Measurements from ENCODE around the gene ABHD15.
"Not testable (repeated sequence)": the region's sequence is repeated elsewhere in the genome, so short reads cannot be mapped to it uniquely, and the experiment has no call there.

The ABHD15 gene

DNA sequence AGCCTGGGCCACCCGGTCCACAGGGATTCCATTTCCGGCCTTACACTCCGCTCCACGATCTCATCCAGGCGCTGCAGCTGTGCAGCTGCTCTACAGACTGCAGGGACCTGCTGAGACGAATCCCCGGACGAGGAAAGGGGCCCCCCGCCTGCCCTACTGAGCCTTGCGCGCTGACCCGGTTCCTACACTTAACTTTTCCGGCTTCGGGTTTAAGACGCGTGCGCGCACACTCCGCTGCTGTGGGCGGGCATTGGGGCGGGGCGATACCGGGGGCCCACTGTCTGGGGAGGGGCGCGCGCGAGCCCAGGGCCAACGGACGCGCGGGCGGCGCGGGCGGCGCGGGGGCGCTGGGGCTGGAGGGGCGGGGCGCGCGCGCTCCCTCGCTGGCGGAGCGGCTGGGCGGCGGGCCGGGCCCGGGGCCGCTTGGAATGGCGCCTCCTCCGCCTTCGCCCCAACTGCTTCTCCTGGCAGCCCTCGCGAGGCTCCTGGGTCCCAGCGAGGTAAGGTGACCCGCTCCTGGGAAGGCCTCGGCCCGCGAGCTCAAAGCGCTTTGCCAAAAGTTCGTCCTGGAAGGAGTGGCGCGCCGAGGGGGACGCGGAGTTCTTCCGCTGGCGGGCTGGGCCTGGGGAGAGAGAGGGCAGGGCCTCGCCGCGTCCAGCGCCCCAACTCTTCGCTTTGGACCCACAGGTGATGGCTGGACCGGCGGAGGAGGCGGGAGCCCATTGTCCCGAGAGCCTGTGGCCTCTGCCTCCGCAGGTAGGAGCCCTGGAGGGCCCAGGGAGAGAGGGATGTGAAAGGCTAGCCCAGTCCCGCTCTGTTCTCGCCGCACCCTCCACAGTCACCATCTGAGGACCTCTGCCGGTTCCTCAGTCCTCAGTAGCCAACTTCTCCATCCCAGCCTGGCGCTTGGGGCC lies 1.8 kb upstream of the ABHD15 start, which contains the start of gene TP53I13:
TSS of gene TP53I13 (plus strand) at position 371 of the 914 bp plus-strand sequence. CDS start at position 429, 58 bp downstream.
- DNase-seq: peak; percentile 26 to 84

DNA sequence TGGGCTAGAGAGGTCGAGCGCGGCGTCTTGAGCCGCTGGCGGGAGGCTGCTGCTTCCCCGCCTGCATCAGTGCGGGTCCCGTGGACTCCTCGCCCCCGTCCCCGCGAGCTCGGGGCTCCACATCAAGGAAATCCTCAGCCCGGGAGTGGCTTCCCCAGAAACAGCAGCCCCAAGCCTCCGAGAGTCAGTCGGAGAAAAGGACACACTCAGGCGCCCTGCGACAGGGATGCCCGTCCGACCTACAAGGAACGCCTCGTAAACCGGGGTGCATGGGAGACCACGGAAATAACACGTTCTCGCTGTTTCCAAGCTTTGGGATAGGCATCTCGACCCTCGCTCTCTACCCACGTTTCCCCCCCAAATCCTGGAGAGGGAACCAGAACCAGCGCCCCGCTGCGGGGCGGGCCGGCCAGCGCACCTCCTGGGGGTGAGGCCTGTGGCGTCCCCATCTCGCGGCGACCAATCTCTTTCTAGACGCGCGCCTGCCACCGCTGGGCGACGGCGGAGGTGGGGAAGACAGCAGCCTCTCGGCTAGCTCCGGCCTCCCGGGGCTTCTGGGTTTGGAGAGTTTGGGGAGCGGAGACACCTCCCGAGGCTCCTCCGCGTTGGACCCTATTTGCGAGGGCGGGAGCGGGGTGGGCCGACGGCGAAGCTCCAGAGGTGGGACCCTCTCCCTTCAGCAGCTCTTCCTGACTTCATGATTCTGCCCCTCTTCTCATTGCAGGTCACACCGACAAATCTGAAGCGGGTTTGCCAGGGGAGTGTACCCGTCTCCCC lies 905 bp upstream of the ABHD15 start:
- no peak for DNase-seq

DNA sequence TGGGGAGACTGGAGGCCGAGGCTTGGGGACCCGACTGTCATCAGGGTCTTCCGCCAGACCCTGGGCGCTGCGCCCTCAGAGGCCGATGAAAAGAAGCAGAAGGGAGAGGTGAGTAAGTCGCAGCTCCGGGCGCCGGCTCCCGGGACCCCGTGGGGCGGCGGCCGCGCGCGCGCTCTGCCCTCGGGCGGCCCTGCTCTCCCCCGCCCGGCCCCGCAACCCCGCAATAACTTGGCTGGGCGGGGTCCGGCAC lies 392 bp upstream of the ABHD15 start:
- no peak for DNase-seq

DNA sequence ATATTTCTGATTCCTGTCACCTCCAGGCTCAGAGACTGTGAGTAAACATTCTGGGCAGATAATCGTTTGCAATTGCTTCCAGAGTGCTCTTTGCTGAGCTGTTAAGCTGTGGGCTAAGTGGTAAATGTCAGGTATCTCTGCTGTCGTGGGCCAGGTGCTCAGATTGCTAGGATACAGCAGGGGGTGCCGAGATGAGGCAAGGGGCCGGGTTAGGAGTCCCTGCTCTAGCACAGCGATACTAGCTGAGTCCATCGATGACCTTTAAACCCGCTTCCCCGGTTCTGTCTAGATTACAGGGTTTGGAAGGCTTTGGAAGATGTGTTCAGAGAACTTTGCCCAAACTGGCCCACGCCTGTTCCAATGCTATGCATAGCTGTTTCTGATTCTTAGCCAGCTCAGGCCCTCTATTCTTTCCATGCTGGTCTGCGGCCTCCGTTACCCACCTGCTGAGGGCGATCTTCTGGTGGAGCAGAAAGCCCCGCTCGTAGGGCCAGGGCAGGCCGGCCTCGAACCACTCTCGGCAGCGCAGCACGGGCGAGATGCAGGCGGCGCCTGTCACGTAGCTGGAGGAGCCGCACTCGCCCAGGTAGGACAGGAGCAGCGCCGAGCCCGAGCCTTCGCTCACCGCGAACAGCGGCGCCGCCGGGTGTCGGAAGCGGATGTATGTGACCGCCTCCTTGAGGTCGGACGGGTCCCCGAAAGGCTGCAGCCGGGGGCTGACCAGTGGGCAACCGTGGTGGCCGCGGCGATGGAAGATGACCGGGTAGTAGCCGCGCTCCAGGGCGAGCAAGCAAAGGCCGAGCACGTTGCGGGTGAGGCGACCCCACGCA lies 979 bp downstream of the ABHD15 start:
- DNase-seq: no peak

DNA sequence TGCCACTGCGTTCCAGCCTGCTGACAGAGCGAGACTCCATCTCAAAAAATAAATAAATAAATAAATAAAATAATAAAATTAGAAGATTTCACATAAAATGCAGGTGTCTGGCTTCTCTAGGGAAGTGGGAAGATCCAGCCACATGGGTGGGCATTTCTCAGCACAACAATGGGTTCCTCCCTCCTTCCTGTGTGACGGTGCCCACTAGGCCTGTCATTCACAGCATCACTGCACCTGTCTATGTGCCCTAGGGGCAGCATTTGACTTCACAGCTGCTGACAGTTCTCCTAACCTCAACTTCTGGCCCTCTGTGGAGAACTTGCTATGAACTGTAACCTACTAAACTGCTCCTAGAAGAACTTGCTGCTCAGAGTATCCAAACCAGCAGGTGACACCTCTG lies 3.0 kb downstream of the ABHD15 start:
- no peak for DNase-seq

DNA sequence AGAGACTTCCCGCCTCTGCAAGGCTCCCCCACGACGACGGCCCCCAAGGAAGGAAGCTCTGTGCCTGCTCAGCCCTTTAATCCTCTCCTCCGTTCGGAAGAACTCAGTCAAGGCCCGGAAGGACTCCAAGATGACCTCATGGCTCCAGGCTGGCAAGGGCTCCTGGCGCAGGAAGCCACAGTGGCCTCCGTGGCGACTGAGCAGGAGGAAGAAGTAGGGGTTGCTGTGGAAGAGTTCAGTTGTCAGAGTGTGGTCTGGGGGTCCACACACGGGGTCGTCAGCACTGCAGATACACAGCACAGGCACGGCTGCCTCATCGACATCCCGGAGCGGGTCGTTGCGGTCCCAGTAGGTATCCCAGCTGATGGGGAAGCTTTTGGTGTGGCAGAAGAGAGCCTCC lies 4.2 kb downstream of the ABHD15 start:
- no peak for DNase-seq

DNA sequence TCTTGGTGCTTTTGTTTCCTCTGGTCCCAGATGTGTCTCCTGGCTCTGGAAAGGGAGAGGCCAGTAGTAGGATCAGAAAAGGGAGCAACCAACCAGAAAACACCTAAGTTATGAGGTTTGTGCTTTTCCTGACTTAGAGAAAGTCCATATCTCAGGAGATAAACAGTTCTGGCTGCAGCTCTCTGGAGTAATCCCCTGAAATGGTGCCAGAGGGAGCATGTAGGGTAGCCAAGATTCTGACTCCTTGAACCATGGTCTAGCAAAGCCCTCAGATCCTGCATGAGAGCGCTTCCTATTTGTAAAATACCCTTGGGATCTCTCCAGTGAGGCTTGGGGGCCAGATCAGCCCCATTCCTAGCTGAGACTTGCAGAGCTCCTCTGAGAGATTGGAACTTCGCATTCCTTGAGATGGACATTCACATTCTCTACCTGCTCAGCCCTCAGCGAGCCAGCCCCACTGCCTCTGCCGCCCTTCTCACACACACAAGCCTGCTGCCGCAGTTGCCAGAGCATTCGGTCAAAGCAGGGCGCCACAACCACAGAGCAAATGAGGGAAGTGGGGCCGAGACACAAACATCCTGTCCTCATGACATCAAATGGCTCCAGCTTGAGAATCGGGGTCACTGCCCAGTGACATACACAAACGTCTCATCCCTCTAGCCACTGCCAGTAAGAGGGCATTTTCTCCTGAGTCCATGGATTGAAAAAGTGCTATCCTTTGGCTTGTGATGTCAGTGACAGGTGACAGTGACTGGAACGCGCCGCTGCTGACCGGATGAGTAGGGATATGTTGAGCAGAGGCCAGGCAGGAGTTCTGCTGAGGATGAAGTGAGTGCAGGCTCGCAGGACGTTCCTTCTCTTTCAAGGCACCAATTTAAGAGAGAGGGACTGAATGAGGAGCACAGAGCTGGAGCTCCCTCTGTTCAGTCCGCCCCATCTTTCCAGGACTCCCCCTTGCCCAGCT lies 5.0 kb downstream of the ABHD15 start:
- DNase-seq: no peak

DNA sequence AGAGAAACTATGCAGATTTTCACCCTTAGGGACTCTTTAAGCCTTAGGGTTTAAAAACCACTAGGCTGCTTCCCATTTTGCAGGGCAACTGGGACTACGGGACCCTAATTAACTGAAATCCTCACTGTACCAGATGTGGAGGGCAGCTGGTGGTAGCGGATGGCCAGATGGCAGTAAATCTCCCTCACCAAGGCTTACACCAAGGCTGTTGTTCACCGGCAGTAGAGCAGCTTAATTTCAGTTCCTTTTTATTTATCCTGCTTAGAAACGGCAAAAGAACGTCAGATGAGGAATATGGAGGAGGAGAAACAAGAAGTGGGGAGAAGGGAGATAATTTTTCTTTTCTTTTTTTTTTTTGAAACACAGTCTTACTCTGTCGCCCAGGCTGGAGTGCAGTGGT lies 6.5 kb downstream of the ABHD15 start:
- no peak for DNase-seq

DNA sequence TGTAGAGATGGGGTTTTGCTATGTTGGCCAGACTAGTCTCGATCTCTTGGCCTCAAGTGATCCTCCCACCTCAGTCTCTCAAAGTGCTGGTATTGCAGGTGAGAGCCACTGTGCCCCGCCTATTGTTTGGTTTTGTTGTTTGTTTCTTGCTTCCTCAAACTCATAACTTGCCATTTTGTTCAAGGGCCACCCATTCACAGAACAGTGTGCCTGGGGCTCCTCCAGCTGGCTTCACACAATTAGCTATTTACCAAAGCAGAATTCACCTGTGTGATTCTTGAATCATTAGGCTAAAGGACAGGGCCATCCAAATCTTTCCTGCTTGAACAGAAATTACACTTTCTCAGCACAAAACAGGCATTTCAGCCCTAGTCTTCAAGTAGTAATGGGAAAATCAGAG lies 7.2 kb downstream of the ABHD15 start:
- DNase-seq: no peak

DNA sequence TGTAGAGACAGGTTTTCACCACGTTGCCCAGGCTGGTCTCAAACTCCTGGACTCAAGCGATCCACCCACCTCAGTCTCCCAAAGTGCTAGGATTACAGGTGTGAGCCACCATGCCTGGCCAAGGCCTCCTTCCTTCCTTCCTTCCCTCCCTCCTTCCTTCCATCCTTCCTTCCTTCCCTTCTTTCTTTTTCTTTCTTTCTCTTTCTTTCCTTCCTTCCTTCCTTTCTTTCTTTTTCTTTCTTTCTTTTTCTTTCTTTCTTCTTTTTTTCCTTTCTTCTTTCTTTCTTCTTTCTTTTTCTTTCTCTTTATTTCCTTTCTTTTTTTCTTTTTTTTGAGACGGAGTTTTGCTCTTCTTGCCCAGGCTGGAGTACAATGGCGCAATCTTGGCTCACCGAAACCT lies 8.7 kb downstream of the ABHD15 start:
- not testable (repeated sequence) for DNase-seq

DNA sequence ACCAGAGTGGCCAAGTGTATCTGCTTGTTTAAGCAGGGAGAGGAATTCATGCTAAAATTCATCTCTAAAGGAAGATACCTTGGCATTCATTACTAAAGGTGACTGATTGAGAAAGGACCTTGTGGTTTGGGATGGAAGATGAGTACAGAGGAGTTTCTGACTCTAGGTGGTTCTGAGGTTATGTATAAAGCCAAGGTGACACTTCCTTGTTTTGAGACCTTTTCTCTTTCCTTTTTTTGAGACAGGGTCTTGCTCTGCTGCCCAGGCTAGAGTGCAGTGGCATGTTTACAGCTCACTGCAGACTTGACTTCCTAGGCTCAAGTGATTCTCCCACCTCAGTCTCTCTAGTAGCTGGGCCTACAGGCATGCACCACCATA lies 9.1 kb downstream of the ABHD15 start:
- no peak for DNase-seq

DNA sequence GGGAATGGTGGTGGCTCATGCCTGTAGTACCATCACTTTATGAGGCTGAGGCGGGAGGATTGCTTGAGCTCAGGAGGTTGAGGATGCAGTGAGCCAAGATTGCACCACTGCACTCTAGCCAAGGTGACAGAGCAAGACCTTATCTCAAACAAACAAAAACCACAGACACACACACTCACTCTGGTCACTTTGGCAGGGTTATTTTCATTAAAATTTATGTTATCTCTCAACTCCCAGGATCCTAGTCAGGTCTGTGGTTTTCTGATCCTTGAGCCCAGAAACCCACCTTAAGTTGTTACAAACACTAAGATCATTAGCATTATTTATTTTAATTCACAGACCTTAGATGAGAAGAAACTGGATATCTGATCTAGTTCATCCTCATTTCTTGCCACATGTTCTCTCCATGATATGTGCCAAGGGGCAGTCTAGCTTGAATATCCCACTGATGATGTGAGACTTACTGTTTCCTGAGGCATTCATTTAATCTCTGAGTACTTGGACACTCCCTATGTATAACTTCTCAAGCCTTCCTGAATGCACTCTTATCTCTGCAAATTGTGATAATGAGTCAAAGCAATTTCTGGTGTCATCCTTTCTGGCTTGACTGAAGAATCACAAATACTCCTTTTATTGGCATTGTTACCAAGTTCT lies 9.6 kb downstream of the ABHD15 start:
- no peak for DNase-seq

DNA sequence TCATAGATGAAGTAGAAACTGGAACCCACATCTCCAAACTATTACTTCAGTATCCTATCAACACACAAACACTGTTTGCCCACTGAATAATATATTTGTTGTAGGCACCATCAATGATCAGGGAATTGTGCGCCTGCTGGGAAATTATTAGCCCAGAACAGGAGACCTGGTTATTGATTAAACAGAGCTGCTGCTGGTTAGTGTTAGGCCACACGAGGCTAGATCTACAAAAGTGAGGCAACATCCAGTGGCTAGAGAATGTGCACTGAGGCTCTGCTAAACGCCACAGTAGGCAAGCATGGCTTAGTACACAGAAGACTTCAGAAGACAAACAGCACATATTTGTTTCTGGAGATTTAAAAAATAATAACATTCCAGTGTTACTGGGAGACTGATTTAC lies 11.0 kb downstream of the ABHD15 start:
- DNase-seq: no peak

DNA sequence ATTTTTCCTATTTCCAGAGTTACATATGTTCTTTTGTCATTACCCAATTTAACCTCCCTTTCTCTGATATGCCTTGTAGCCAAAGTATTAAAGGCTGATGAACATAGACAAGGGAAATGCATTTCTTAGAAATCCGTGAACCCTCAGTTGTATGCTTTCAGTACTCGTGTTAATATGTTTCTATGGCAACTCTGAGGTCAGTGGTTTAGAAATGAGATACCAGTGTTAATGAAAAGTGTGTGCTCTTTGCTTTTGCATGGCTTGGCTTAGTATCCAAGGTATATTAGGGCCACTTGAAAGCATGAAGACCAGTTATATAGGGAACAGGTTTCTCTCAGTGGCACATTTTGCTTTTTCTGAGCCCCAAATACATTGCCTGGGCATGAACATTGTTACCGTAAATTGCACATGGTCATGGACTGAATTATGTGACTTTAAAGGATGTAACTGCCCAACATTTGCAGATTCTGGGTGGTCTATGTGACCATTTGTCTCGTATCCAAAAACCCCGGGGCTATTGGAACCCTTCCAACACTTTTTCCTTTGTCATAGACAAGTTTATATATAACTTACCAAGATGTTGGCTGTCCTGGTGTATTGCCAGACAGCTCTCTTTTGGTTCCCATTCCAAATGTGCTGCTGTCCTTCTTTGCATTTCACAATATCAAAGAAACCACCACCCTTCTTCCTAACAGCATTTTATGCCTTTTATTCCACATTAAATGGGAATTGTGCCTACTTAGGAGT lies 17.5 kb downstream of the ABHD15 start:
- DNase-seq: no peak

DNA sequence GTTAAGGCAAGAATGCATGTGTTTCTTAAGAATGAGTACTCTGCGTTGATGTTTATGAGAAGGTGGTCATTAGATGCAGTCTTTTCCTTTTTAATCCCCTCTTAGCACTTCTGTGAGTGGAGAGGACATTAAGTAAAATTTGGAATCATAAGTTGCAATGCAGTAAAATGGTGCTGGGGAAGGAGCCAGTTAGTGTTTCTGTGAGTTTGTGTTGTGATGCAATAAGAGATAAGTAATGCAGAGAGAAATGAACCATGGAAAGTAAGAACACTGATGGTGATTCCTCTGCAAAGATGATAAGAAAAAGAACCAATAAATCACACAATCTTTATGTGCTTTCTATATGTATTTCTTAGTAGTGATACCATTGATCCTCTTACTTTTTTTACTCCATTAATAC lies 20.0 kb downstream of the ABHD15 start:
- no peak for DNase-seq

DNA sequence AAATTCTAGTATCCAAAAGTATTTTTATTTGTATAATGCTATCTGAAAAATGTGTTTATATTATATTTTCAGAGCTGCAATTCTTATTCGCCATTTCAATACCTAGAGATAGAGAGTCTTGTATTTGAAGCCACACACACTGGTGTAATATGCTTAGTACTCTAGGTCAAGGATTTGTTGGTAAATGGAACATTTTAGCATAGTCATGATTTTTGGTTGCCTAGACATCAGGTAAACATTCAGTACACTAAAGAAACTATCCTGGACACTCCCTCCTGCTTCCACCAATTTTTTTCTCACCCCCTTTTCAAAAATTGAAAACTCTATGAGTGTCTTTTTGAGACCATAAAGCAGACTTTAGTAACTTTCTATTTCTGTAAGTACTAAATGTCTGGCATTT lies 20.8 kb downstream of the ABHD15 start:
- no peak for DNase-seq

DNA sequence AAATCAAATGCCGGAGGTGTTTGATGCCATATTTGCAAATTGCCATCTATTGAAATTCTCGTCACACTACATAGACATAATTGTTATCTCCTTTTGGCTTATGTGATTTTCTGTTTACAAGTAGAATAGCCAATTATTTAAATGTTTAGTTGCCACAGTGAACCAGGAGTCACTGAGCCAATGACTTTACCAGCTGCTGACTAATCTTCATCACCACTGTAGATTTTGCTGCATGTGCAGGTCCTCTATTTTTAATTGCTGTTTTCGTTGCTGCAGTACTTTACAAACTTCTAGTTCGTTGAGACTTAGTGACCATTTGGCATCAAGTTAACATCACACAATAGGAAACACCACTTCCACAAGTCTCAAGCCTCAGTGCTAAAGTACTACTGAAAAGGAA lies 22.8 kb downstream of the ABHD15 start:
- no peak for DNase-seq

DNA sequence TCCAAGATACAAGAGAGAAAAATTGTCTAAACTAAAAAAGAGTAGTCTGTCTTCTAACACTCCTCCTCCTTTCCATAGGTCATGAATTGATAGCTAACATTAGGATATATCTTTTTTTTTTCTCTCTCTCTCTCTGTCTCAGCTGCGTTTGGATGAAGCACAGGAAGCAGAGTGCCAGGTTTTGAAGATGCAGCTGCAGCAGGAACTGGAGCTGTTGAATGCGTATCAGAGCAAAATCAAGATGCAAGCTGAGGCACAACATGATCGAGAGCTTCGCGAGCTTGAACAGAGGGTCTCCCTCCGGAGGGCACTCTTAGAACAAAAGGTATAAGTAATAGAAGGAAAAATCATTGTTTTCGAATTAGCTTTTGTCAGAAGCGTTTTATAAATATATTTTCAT lies 32.9 kb downstream of the ABHD15 start:
- no peak for DNase-seq

DNA sequence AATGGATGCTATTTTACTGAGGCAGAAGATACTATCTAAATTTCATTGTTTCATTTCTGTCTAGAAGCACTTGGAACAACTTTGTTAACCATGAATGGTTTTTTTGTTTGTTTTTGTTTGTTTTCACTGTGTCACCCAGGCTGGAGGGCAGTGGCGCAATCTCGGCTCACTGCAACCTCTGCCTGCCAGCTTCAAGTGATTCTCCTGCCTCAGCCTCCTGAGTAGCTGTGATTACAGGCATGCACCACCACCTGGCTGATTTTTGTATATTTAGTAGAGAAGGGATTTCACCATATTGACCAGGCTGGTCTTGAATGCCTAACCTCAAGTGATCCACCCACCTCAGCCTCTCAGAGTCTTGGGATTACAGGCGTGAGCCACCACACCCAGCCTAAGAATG lies 40.5 kb downstream of the ABHD15 start:
- DNase-seq: no peak

DNA sequence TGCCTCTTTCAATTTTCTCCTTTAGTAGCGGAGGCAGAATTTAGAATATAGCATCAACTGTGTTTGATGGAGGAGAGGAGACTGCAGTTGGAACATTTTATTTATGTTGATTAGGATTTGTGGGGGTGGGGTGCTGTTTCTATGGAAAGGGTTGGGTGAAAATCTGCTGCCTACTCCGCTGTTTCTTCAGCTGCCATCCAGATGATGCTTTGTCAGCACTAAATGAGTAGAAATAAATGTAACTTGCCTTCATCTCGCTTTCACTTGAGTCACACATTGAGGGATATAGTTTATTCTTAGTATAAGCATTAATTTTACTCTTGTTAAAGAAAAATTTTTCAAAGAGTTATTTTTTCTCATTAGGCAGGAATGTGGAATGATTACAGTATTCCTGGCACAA lies 42.1 kb downstream of the ABHD15 start:
- DNase-seq: no peak

DNA sequence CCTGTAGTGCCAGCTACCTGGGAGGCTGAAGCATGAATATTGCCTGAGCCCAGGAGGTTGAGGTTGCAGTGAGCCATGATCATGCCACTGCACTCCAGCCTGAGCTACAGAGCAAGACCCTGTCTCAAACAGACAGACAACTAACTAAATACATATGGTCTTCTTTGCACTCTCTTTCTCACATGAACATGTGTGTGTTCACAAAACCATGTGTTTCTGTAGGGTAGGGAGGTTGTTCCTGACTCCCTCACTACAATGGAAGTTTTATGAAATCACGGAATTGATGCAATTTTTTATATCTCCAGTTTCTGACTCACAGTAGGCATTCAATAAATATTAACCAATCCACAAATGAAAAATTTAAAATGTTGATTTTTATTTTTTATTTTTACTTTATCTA lies 48.5 kb downstream of the ABHD15 start:
- DNase-seq: no peak
